H1 (cell line): Measurements from ENCODE around the gene KCNK13. TPM values are rescaled to one million over a fixed set of nuclear protein-coding genes. Genes with fewer than 3 reads are reported as not detected.

ENCODE experiments used
- CTCF ChIA-PET: fragments of 300-600 bp; sonication (Branson Sonifier 250); formaldehyde crosslinking; loops from one replicate; lab custom pipeline; 2021; ENCODE audit not compliant: partially characterized antibody; lab: Charles Lee
- POLR2A ChIA-PET: fragments of 300-600 bp; sonication (Branson Sonifier 250); formaldehyde crosslinking; loops from one replicate; lab custom pipeline; 2021; ENCODE audit warnings: inconsistent platforms; ENCODE audit not compliant: partially characterized antibody; lab: Charles Lee
- DNase-seq, 2 experiments: peaks; one replicate each; pipeline versions ENCODE4 v3.0.0 to v3.0.0-alpha.2; 2010 to 2022; ENCODE audit warnings: low spot score in 2 of 2, low read depth in 1 of 2, mixed read lengths in 1 of 2
- FAIRE-seq: peaks from 2 replicates; lab custom pipeline; 2011; peaks lifted over from hg19 to GRCh38; lab: Jason Lieb, UNC
- H2AFZ ChIP-seq: 2 replicates; pipeline ENCODE4 v1.8.1; 2012; ENCODE audit warnings: low read length, inconsistent platforms
- H2AK5ac ChIP-seq: 2 replicates; pipeline ENCODE4 v1.6.1; 2013; ENCODE audit warnings: low read depth, low read length
- H2BK120ac ChIP-seq: replicated peaks from 2 replicates; pipeline ENCODE3; 2013; ENCODE audit warnings: low read depth, low read length, inconsistent platforms
- H2BK12ac ChIP-seq: 2 replicates; pipeline ENCODE4 v1.6.1; 2013; ENCODE audit warnings: low read depth, low read length
- H2BK15ac ChIP-seq: 2 replicates; pipeline ENCODE4 v1.6.1; 2013; ENCODE audit warnings: low read length
- H2BK20ac ChIP-seq: 2 replicates; pipeline ENCODE4 v1.6.1; 2013; ENCODE audit warnings: low read length
- H2BK5ac ChIP-seq: 2 replicates; pipeline ENCODE4 v1.6.1; 2013; ENCODE audit warnings: low read depth, low read length
- H3K14ac ChIP-seq: 2 replicates; pipeline ENCODE4 v1.6.1; 2013; ENCODE audit warnings: inconsistent platforms; ENCODE audit not compliant: insufficient read length
- H3K18ac ChIP-seq: 2 replicates; pipeline ENCODE4 v1.6.1; 2013; ENCODE audit warnings: low read length; ENCODE audit errors: extremely low read depth
- H3K23ac ChIP-seq: 2 replicates; pipeline ENCODE4 v1.6.1; 2013; ENCODE audit warnings: inconsistent platforms; ENCODE audit not compliant: insufficient read length
- H3K23me2 ChIP-seq: 2 replicates; pipeline ENCODE4 v1.6.1; 2013; ENCODE audit warnings: low read depth, low read length
- H3K27ac ChIP-seq: 2 replicates; pipeline ENCODE4 v1.6.1; 2011; ENCODE audit warnings: low read depth, low read length, inconsistent platforms
- H3K27me3 ChIP-seq, 4 experiments: replicated peaks in 1 of 4; 1 replicate in 1 of 4; 2 replicates in 3 of 4; pipeline versions ENCODE4 v1.6.1 to v1.8.1; 2011 to 2013; ENCODE audit warnings: low read length in 3 of 4, mild to moderate bottlenecking in 3 of 4, inconsistent platforms in 2 of 4, mixed read lengths in 2 of 4, moderate library complexity in 1 of 4; ENCODE audit not compliant: control insufficient read depth in 3 of 4, insufficient read depth in 3 of 4; ENCODE audit errors: extremely low read depth in 1 of 4
- H3K36me3 ChIP-seq, 4 experiments: 2 replicates each; pipeline versions ENCODE4 v1.6.1 to v1.8.1; 2011 to 2013; ENCODE audit warnings: mild to moderate bottlenecking in 4 of 4, low read length in 3 of 4, moderate library complexity in 2 of 4, control low read depth in 1 of 4, inconsistent platforms in 1 of 4; ENCODE audit not compliant: insufficient read depth in 4 of 4, control insufficient read depth in 2 of 4
- H3K4ac ChIP-seq: replicated peaks from 2 replicates; pipeline ENCODE3; 2013; ENCODE audit warnings: low read length, low read depth, mixed read lengths, inconsistent platforms; ENCODE audit not compliant: insufficient read length
- H3K4me1 ChIP-seq, 4 experiments: replicated peaks in 1 of 4; 1 replicate in 1 of 4; 2 replicates in 3 of 4; pipeline versions ENCODE4 v1.6.1 to v1.8.1; 2011 to 2013; ENCODE audit warnings: low read length in 3 of 4, inconsistent platforms in 2 of 4, mixed read lengths in 1 of 4; ENCODE audit not compliant: insufficient read depth in 4 of 4, control insufficient read depth in 3 of 4
- H3K4me2 ChIP-seq, 2 experiments: 2 replicates each; pipeline versions ENCODE4 v1.6.1 to v1.8.1; 2011 to 2013; ENCODE audit warnings: low read depth in 2 of 2, low read length in 2 of 2, control low read depth in 1 of 2, inconsistent platforms in 1 of 2, mild to moderate bottlenecking in 1 of 2; ENCODE audit not compliant: insufficient read depth in 1 of 2
- H3K4me3 ChIP-seq, 4 experiments: fragments of 200-600, 300-600 bp in 1 of 4; sonication (generic), shearing (Covaris generic), sonication (Bioruptor Twin) in 1 of 4; 2 replicates each; pipeline versions ENCODE4 v1.5.1 to v1.8.1; 2011 to 2016; ENCODE audit warnings: low read length in 4 of 4, low read depth in 3 of 4, control low read depth in 2 of 4, inconsistent platforms in 2 of 4, mild to moderate bottlenecking in 2 of 4, mixed read lengths in 1 of 4, moderate library complexity in 1 of 4; ENCODE audit not compliant: insufficient read depth in 2 of 4; ENCODE audit errors: extremely low read depth in 1 of 4
- H3K56ac ChIP-seq: replicated peaks from 2 replicates; pipeline ENCODE3; 2013; ENCODE audit warnings: low read depth, mild to moderate bottlenecking, mixed read lengths, low read length, inconsistent platforms; ENCODE audit not compliant: insufficient read length
- H3K79me1 ChIP-seq: 2 replicates; pipeline ENCODE4 v1.6.1; 2013; ENCODE audit warnings: low read depth, low read length, control low read depth
- H3K79me2 ChIP-seq, 2 experiments: 2 replicates each; pipeline versions ENCODE4 v1.6.1 to v1.8.1; 2012 to 2013; ENCODE audit warnings: low read length in 2 of 2, mild to moderate bottlenecking in 2 of 2, inconsistent platforms in 1 of 2; ENCODE audit not compliant: insufficient read depth in 2 of 2, control insufficient read depth in 1 of 2
- H3K9ac ChIP-seq, 4 experiments: replicated peaks in 1 of 4; 1 replicate in 1 of 4; 2 replicates in 3 of 4; pipeline versions ENCODE4 v1.6.1 to v1.8.1; 2011 to 2013; ENCODE audit warnings: low read depth in 3 of 4, low read length in 3 of 4, control low read depth in 2 of 4, mild to moderate bottlenecking in 2 of 4, moderate library complexity in 2 of 4, inconsistent platforms in 1 of 4; ENCODE audit errors: extremely low read depth in 1 of 4
- H3K9me3 ChIP-seq, 2 experiments: 2 replicates each; pipeline versions ENCODE4 v1.6.1 to v1.8.1; 2012 to 2013; ENCODE audit warnings: mild to moderate bottlenecking in 2 of 2, moderate library complexity in 2 of 2, control low read depth in 1 of 2, inconsistent platforms in 1 of 2, low read depth in 1 of 2, low read length in 1 of 2, mixed read lengths in 1 of 2; ENCODE audit not compliant: insufficient read depth in 2 of 2
- H4K20me1 ChIP-seq, 2 experiments: replicated peaks in 1 of 2; 2 replicates each; pipeline versions ENCODE3 to v1.8.1; 2011 to 2013; ENCODE audit warnings: inconsistent platforms in 2 of 2, low read length in 2 of 2, mild to moderate bottlenecking in 1 of 2; ENCODE audit not compliant: insufficient read depth in 2 of 2, control insufficient read depth in 1 of 2
- H4K5ac ChIP-seq: 2 replicates; pipeline ENCODE4 v1.6.1; 2013; ENCODE audit warnings: low read length, low read depth, mixed read lengths, inconsistent platforms; ENCODE audit not compliant: insufficient read length
- H4K8ac ChIP-seq: 2 replicates; pipeline ENCODE4 v1.8.0; 2013; ENCODE audit warnings: mild to moderate bottlenecking, moderate library complexity, low read length, inconsistent platforms; ENCODE audit not compliant: insufficient read depth; ENCODE audit errors: extremely low read depth
- H4K91ac ChIP-seq: replicated peaks from 2 replicates; pipeline ENCODE3; 2013; ENCODE audit warnings: low read length, mixed read lengths, inconsistent platforms; ENCODE audit not compliant: insufficient read length
- HDAC6 ChIP-seq: IDR thresholded peaks from one replicate; pipeline ENCODE4 v1.7.1; 2012; ENCODE audit warnings: low read depth, mild to moderate bottlenecking, inconsistent platforms, low read length, moderate library complexity
- SIX5 ChIP-seq: IDR thresholded peaks from 2 replicates; pipeline ENCODE4 v1.6.1; 2011; ENCODE audit warnings: mild to moderate bottlenecking, low read depth, low read length
- SP1 ChIP-seq: IDR thresholded peaks from 2 replicates; pipeline ENCODE4 v1.6.1; 2011; ENCODE audit warnings: low read depth, low read length
- WGBS, 2 experiments: shearing (Covaris generic) in 1 of 2; methylation state at CpG; one replicate each; pipeline versions ENCODE4 v1.1.6 to v1.1.7; 2013 to 2015; ENCODE audit warnings: low lambda C conversion rate in 2 of 2, mixed read lengths in 2 of 2, inconsistent platforms in 1 of 2, low coverage in 1 of 2, missing lambda C conversion rate in 1 of 2; ENCODE audit not compliant: insufficient replicate concordance in 2 of 2, insufficient coverage in 1 of 2, insufficient read length in 1 of 2; ENCODE audit errors: extremely low coverage in 1 of 2, missing lambda C conversion rate in 1 of 2; 5-methylcytosine and 5-hydroxymethylcytosine counted together
- polyA plus RNA-seq, 7 experiments: library from polyadenylated mRNA; depleted of rRNA in 3 of 7; stranded (reverse) in 5 of 7; unstranded in 2 of 7; fragments of >200 nt in 5 of 7; fragments of 200-250 nt in 2 of 7; gene quantifications; 1 replicate in 5 of 7; 2 replicates in 1 of 7; 4 replicates in 1 of 7; pipeline versions ENCODE4 v1.2.1 to v1.2.3, GENCODE V29; 2011 to 2013; ENCODE audit warnings: missing spikeins in 2 of 7, mixed read lengths in 2 of 7
- total RNA-seq: library from RNA; stranded (reverse); fragmentation: NEBNext Ultra II Directional; extraction: Animal tissue kit (Norgen Biotek cat#: 25700); gene quantifications from 2 replicates; pipeline ENCODE4 v1.2.1, GENCODE V29; 2021
- TF ChIP-seq, protein P1 (sequence below): IDR thresholded peaks from 2 replicates; pipeline ENCODE4 v1.6.1; 2012; ENCODE audit warnings: inconsistent platforms

KCNK13 gene
- total and polyA plus RNA-seq, 2 of the 8 experiments (the other 6 are each of a cell fraction or from before 2014, with no cell fraction given): 0.39 to 0.48 TPM

DNA sequence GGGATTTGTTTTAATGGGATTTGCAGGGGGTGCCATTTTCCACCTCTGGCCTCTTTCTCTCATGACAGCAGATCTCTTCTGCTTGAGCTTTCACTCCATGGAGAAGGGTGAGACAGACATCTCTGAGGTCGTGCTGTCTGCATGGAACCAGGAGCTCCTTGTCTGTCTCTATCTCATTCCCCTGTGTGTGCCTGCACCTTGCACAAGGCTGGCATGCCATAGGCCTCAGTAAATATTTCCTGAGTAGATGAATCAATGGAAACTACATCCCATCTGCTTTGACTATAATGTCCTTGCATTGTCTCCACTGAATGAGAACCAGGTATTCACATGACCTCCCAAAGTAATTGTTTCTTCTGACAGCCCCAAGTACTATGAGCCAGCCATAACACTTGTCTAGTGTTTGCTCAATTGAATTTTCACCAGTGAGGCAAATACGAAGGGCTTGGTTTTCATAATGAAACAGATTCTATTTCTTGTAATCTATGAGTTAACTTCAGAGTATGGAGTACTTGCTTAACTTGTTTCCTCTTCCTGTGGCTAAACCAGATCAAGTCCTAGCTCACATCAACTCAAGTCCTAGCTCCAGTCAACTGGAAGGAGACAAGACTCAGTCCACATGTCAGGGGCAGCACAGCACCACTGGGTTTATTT, 32.3 kb downstream of the KCNK13 start:
- Histone ChIP-seq H3K27ac (no peak overlapping the region), H3K56ac (no peak overlapping the region), H2BK12ac (no peak overlapping the region), H3K4ac (no peak overlapping the region), H2BK15ac (no peak overlapping the region), H4K5ac (no peak overlapping the region), H3K4me3 (no peak overlapping the region), H3K79me1 (no peaks in the 10 kb centered on the region), H3K4me1 (peaks cover 0 to 3% (median 0%) of the 10 kb centered on the region in 4 experiments; a peak in 2 of 7 replicates), H3K18ac (no peak overlapping the region), H2BK120ac (no peak overlapping the region), H3K14ac (no peak overlapping the region), H3K36me3 (no peaks in the 10 kb centered on the region), H2AK5ac (no peak overlapping the region), H3K9me3 (0 out of 4 replicates have a peak, but pooled peaks cover 0 to 6% of the 10 kb centered on the region in 2 experiments), H2AFZ (no peak overlapping the region), H4K20me1 (no peaks in the 10 kb centered on the region), H3K79me2 (no peaks in the 10 kb centered on the region), H3K4me2 (no peak overlapping the region), H4K8ac (no peak overlapping the region), H3K23me2 (no peaks in the 10 kb centered on the region), H4K91ac (no peak overlapping the region), H3K23ac (no peak overlapping the region), H3K27me3 (no peaks in the 10 kb centered on the region), H2BK20ac (no peak overlapping the region), H3K9ac (no peak overlapping the region), H2BK5ac (no peak overlapping the region)
- DNase-seq (no peak), FAIRE-seq (no peak)
- POLR2A ChIA-PET: no interaction called here
- CTCF ChIA-PET: interaction anchor here (1.2 kb wide), 1 partner anchor 17 kb away, joined by 3 read pairs; no protein-coding TSS in a partner anchor
- 84% methylated on average over 2 of the region's 2 CpGs; no CpG with 5 or more reads in 1 of the 2 experiments for WGBS, 2 experiments
- TF ChIP-seq SIX5: no peak
- no peak for TF ChIP-seq HDAC6
- no peak for TF ChIP-seq SP1
- TF ChIP-seq, protein P1, sequence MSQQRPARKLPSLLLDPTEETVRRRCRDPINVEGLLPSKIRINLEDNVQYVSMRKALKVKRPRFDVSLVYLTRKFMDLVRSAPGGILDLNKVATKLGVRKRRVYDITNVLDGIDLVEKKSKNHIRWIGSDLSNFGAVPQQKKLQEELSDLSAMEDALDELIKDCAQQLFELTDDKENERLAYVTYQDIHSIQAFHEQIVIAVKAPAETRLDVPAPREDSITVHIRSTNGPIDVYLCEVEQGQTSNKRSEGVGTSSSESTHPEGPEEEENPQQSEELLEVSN: no peak
